MCF 10A (cell line): ENCODE data around the gene MALL. TPM values are rescaled to one million over a fixed set of nuclear protein-coding genes. Genes with fewer than 3 reads are reported as not detected.
"Not testable (repeated sequence)": the region's sequence is repeated elsewhere in the genome, so short reads cannot be mapped to it uniquely, and the experiment has no call there.

Source experiments
- BruUV-seq: library from RNA; stranded (reverse); fragments of 400-500 nt; replicated peaks from 2 replicates; lab custom pipeline; 2021; lab: Mats Ljungman, UMichigan
- CTCF ChIA-PET: fragments of 300-600 bp; sonication (Branson Sonifier 250); formaldehyde crosslinking; extraction: SDS; loops from one replicate; lab custom pipeline; 2021; ENCODE audit warnings: antibody characterized with exemption, inconsistent platforms; lab: Yijun Ruan, JAX
- POLR2A ChIA-PET: fragments of 300-600, 350-650 bp; sonication (Branson Sonifier 250); formaldehyde crosslinking; extraction: SDS; loops from one replicate; lab custom pipeline; 2020; ENCODE audit warnings: antibody characterized with exemption, inconsistent platforms; lab: Yijun Ruan, JAX
- DNase-seq: peaks from one replicate; pipeline ENCODE4 v3.0.0-alpha.2; 2018; ENCODE audit not compliant: unreplicated experiment
- H3K27ac Mint-ChIP-seq: one replicate; pipeline ENCODE4 v1.8.0; 2022; ENCODE audit warnings: mild to moderate bottlenecking, low read depth, mixed read lengths; ENCODE audit not compliant: unreplicated experiment
- H3K27me3 Mint-ChIP-seq: one replicate; pipeline ENCODE4 v1.8.0; 2022; ENCODE audit warnings: mixed read lengths; ENCODE audit not compliant: insufficient read depth, unreplicated experiment
- H3K36me3 Mint-ChIP-seq: one replicate; pipeline ENCODE4 v1.8.0; 2022; ENCODE audit warnings: mild to moderate bottlenecking, moderate library complexity, mixed read lengths; ENCODE audit not compliant: insufficient read depth, unreplicated experiment
- H3K4me1 Mint-ChIP-seq: one replicate; pipeline ENCODE4 v1.8.0; 2022; ENCODE audit warnings: mixed read lengths; ENCODE audit not compliant: insufficient read depth, unreplicated experiment
- H3K4me3 Mint-ChIP-seq: one replicate; pipeline ENCODE4 v1.8.0; 2022; ENCODE audit warnings: mild to moderate bottlenecking, moderate library complexity, mixed read lengths; ENCODE audit not compliant: unreplicated experiment
- H3K9me3 Mint-ChIP-seq: one replicate; pipeline ENCODE4 v1.8.0; 2022; ENCODE audit warnings: mixed read lengths; ENCODE audit not compliant: unreplicated experiment
- intact Hi-C: fragments of 100-400 bp; cut with micrococcal nuclease; formaldehyde crosslinking; loops from 2 replicates; pipeline ENCODE4 v1.14.1; 2022
- microRNA-seq: library from miRNA; unstranded; fragments of <30 nt; microRNA quantifications from one replicate; pipeline ENCODE4 v1.2.0, GENCODE V29; 2022
- total RNA-seq: library from RNA; stranded (reverse); gene quantifications from 2 replicates; pipeline ENCODE4 v1.2.3, GENCODE V29; 2022

Gene MALL
- total RNA-seq, 1 experiment from 2014 or later = 1.8 TPM

DNA sequence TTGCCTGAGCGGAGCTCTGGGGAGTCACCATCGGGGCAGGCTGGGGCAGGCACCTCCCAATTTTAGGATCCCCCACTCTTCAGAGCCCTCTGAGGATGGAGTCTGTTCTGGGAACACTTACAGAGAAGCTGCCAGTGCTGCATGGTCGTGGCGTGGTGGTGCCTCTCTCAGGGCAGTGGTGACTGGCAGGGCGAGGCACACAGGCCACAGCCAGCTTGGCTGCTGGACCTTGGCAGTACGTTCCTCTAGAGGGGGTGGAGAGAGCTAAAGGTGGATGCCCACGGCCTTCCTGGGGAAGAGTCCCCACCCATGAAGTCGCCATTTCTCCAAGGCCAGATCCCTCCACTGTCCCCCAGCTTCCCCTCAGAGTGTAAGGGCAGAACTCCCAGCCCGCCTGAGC lies 78.3 kb downstream of the MALL start:
- CTCF ChIA-PET, H3K27ac Mint-ChIP-seq, H3K4me1 Mint-ChIP-seq, H3K36me3 Mint-ChIP-seq, DNase-seq, intact Hi-C loops, H3K9me3 Mint-ChIP-seq, POLR2A ChIA-PET, H3K27me3 Mint-ChIP-seq, H3K4me3 Mint-ChIP-seq, BruUV-seq: not testable (repeated sequence)

DNA sequence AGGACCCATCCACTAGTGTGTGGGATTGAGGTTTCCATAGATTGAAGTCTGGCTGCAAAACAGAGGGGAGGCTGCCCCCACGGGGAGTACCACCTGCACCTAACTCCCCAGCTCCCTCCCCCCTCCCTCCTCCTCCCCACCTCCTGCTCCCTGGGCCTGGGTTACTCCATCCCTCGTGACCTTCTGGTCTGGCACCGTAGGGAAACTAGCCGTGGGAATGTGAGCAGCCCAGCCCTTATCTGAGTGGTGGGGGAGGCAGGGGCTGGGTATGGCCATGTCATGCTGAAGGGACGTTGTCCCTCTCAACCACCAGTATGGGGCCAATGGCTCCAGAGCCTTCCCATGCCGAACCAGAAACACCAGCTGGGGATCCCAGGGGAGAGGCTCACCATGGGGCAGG lies 80.2 kb downstream of the MALL start:
- H3K9me3 Mint-ChIP-seq, H3K27ac Mint-ChIP-seq, CTCF ChIA-PET, BruUV-seq, intact Hi-C loops, H3K27me3 Mint-ChIP-seq, DNase-seq, H3K4me3 Mint-ChIP-seq, H3K4me1 Mint-ChIP-seq, H3K36me3 Mint-ChIP-seq, POLR2A ChIA-PET: not testable (repeated sequence)

DNA sequence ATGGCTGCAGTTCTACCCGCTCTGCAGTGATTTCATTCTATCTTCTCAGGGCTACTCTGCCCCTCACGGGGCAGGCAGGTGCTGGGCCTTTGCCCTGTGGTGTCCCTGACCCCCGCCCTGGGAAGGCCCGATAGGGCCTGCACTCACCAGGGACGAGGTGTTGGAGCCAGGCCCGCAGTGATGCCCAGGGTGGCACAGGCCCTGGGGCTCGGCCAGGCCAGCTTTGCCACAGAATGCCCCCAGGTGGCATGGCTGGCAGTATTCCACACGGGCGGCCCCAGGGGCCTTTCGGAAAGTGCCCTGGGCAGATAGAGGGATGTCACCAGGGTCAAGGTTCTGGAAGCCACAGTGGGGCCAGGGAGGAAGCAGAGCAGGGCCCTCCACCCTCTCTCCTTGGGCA lies 80.7 kb downstream of the MALL start:
- H3K27ac Mint-ChIP-seq, H3K4me3 Mint-ChIP-seq, H3K9me3 Mint-ChIP-seq, H3K27me3 Mint-ChIP-seq, DNase-seq, H3K4me1 Mint-ChIP-seq, intact Hi-C loops, BruUV-seq, CTCF ChIA-PET, POLR2A ChIA-PET, H3K36me3 Mint-ChIP-seq: not testable (repeated sequence)

Small RNA genes within 50 kb of the gene (microRNA-seq; reads per million reads assigned to microRNA genes)
- not detected for gene MIR4267
- gene MIR4436B1 = not detected

Other genes with a start within 250 kb of the MALL start
- gene LIMS3, start 217.1 kb downstream of the MALL start, total RNA-seq = 1.5 TPM in 2 replicates
- 3.1 and 5.9 TPM in 2 replicates for gene NPHP1, start 89.2 kb upstream of the MALL start, total RNA-seq
- gene MTLN, start 96.7 kb upstream of the MALL start, total RNA-seq = 54.2 and 65.0 TPM in 2 replicates